GM12892 (cell line): ENCODE data around the gene SFSWAP.

Source experiments
- POLR2A ChIP-seq: IDR thresholded peaks from 2 replicates; pipeline ENCODE4 v1.6.1; 2011; ENCODE audit warnings: low read depth, low read length, control low read depth
- POLR2AphosphoS5 ChIP-seq: IDR thresholded peaks from 2 replicates; pipeline ENCODE4 v1.6.1; 2011; ENCODE audit warnings: low read depth, low read length, control low read depth
- TAF1 ChIP-seq: IDR thresholded peaks from 2 replicates; pipeline ENCODE4 v1.6.1; 2011; ENCODE audit warnings: low read depth, mild to moderate bottlenecking, control low read depth, low read length, borderline replicate concordance

GRCh38 chr12:131711551-131712205 is 788 bp downstream of the SFSWAP start:
- TF ChIP-seq TAF1 (no peak), POLR2A (no peak), POLR2AphosphoS5 (no peak)
